ENCODE results near the gene C11orf91. TPM values are rescaled to one million over a fixed set of nuclear protein-coding genes. Genes with fewer than 3 reads are reported as not detected.

Gene C11orf91
- total and polyA plus RNA-seq, 2 of the 4 experiments (the other 2 are of a cell fraction): 0.10 TPM; not detected in 1

DNA sequence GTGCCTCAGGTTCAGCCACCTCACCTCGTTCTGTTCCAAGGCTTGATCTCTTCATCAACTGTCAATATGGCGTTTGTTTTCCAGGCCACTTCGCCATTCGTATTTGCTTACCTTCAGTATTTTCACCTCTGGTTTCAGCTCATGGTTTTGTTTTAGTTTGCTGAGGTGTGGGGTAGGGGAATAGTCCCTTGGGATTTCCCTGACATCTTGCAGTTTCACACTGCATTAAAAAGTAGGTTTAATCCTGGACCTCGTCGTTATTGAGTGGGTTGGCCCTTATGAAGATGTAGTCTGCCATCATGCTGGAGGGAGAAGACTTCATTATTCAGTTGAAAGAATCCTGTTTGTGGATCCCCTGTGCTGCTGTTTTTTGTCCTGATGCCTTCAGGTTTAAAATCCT is 46.0 kb downstream of the C11orf91 start:
- no peaks in the 10 kb centered on the region for H3K9me3 ChIP-seq (ENCODE audit: control insufficient read depth, insufficient read depth, low read length)
- dilution Hi-C loops (cut with HindIII; ENCODE audit: low sequenced_read_pairs, unreplicated experiment) (no loop called here), in situ Hi-C loops (cut with MboI; ENCODE audit: low sequenced_read_pairs) (no loop called here), intact Hi-C loops (cut with micrococcal nuclease) (no loop called here)
- H3K23ac ChIP-seq (ENCODE audit: low read depth, low read length): no peak overlapping the region
- H2AK5ac ChIP-seq (ENCODE audit: low read depth, low read length): no peak overlapping the region
- no peak overlapping the region for H3K18ac ChIP-seq (ENCODE audit: low read depth, low read length)
- TF ChIP-seq MAFK (IDR thresholded peaks at IDR 0.05; ENCODE audit: low read depth, low read length) (no peak), RFX5 (IDR thresholded peaks at IDR 0.05; ENCODE audit: low read depth, low read length) (no peak), FOS (IDR thresholded peaks at IDR 0.05; ENCODE audit: low read depth, low read length) (no peak), RCOR1 (IDR thresholded peaks at IDR 0.05; ENCODE audit: insufficient replicate concordance, low read length) (no peak), POLR2A (IDR thresholded peaks at IDR 0.05; ENCODE audit: low read depth, low read length) (no peak), NFE2L2 (IDR thresholded peaks at IDR 0.05; ENCODE audit: low read depth, low read length) (no peak), CHD1 (IDR thresholded peaks at IDR 0.05; ENCODE audit: low read depth, low read length) (no peak), BHLHE40 (IDR thresholded peaks at IDR 0.05; ENCODE audit: low read depth, low read length) (no peak), CEBPB (IDR thresholded peaks at IDR 0.05; ENCODE audit: low read depth, low read length) (no peak), MAZ (IDR thresholded peaks at IDR 0.05; ENCODE audit: borderline replicate concordance, low read depth, low read length) (no peak), MXI1 (IDR thresholded peaks at IDR 0.05; ENCODE audit: borderline replicate concordance, low read depth, low read length) (no peak), RAD21 (IDR thresholded peaks at IDR 0.05; ENCODE audit: low read length) (no peak), SMC3 (IDR thresholded peaks at IDR 0.05; ENCODE audit: low read depth, low read length) (no peak)
- TF ChIP-seq, protein P1, sequence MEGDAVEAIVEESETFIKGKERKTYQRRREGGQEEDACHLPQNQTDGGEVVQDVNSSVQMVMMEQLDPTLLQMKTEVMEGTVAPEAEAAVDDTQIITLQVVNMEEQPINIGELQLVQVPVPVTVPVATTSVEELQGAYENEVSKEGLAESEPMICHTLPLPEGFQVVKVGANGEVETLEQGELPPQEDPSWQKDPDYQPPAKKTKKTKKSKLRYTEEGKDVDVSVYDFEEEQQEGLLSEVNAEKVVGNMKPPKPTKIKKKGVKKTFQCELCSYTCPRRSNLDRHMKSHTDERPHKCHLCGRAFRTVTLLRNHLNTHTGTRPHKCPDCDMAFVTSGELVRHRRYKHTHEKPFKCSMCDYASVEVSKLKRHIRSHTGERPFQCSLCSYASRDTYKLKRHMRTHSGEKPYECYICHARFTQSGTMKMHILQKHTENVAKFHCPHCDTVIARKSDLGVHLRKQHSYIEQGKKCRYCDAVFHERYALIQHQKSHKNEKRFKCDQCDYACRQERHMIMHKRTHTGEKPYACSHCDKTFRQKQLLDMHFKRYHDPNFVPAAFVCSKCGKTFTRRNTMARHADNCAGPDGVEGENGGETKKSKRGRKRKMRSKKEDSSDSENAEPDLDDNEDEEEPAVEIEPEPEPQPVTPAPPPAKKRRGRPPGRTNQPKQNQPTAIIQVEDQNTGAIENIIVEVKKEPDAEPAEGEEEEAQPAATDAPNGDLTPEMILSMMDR (conservative IDR thresholded peaks at IDR 0.05; ENCODE audit: low read depth, low read length): no peak
- TF ChIP-seq, protein P2, sequence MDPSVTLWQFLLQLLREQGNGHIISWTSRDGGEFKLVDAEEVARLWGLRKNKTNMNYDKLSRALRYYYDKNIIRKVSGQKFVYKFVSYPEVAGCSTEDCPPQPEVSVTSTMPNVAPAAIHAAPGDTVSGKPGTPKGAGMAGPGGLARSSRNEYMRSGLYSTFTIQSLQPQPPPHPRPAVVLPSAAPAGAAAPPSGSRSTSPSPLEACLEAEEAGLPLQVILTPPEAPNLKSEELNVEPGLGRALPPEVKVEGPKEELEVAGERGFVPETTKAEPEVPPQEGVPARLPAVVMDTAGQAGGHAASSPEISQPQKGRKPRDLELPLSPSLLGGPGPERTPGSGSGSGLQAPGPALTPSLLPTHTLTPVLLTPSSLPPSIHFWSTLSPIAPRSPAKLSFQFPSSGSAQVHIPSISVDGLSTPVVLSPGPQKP (IDR thresholded peaks at IDR 0.05; ENCODE audit: borderline replicate concordance, low read depth, low read length): no peak
- TF ChIP-seq, protein P3, sequence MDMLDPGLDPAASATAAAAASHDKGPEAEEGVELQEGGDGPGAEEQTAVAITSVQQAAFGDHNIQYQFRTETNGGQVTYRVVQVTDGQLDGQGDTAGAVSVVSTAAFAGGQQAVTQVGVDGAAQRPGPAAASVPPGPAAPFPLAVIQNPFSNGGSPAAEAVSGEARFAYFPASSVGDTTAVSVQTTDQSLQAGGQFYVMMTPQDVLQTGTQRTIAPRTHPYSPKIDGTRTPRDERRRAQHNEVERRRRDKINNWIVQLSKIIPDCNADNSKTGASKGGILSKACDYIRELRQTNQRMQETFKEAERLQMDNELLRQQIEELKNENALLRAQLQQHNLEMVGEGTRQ (IDR thresholded peaks at IDR 0.05; ENCODE audit: low read depth, low read length): no peak
- no peak overlapping the region for H2BK5ac ChIP-seq (ENCODE audit: low read depth, low read length, poor library complexity, severe bottlenecking)
- H2BK15ac ChIP-seq (ENCODE audit: low read depth, low read length): no peak overlapping the region
- H3K4me3 ChIP-seq (ENCODE audit: insufficient read depth, low read depth, low read length): no peak overlapping the region
- no peak overlapping the region for H3K27ac ChIP-seq (ENCODE audit: insufficient read depth, low read length)
- no peak overlapping the region for H3K14ac ChIP-seq (replicated peaks; ENCODE audit: low read depth, low read length)
- no TSS peak for BruUV-seq (replicated peaks)
- no peak for ATAC-seq (ENCODE audit: low read depth)
- no peak for DNase-seq
- ChIA-PET CTCF (no interaction called here), POLR2A (ENCODE audit: unreplicated experiment) (no interaction called here)
- no peaks in the 10 kb centered on the region for H3K36me3 ChIP-seq (ENCODE audit: control insufficient read depth, insufficient read depth, low read length)
- H2AK9ac ChIP-seq (replicated peaks; ENCODE audit: low read depth, low read length, poor library complexity): no peak overlapping the region
- H4K5ac ChIP-seq (ENCODE audit: low read depth, low read length): no peak overlapping the region
- H3K56ac ChIP-seq (ENCODE audit: extremely low read depth, insufficient read depth, low read length): no peak overlapping the region
- no peaks in the 10 kb centered on the region for H4K20me1 ChIP-seq (ENCODE audit: insufficient read depth, low read length)
- no peak overlapping the region for H2BK20ac ChIP-seq (ENCODE audit: low read depth, low read length)
- peaks cover 2% of the 10 kb centered on the region; the same call in 1 of the 2 replicates for H3K9me1 ChIP-seq (ENCODE audit: insufficient read depth, low read length)
- H3K27me3 ChIP-seq (ENCODE audit: control insufficient read depth, insufficient read depth, low read length): no peaks in the 10 kb centered on the region
- no peak overlapping the region for H3K4me2 ChIP-seq (ENCODE audit: low read depth, low read length)
- H3K9ac ChIP-seq (ENCODE audit: low read depth, low read length): no peak overlapping the region
- H2BK120ac ChIP-seq (ENCODE audit: low read depth, low read length): no peak overlapping the region
- H4K91ac ChIP-seq (ENCODE audit: insufficient read depth, low read depth, low read length): no peak overlapping the region
- H3K79me1 ChIP-seq (ENCODE audit: low read depth in 1 of 2, low read length in 2 of 2): no peaks in the 10 kb centered on the region
- no peak overlapping the region for H3K4ac ChIP-seq (ENCODE audit: low read depth, low read length)
- WGBS, 2 experiments (ENCODE audit: extremely low coverage in 2 of 2, insufficient read length in 1 of 2): 90% methylated on average over 2 of the region's 6 CpGs; no CpG with 5 or more reads in 1 of the 2 experiments
- no peak overlapping the region for H4K8ac ChIP-seq (ENCODE audit: low read depth in 2 of 2, low read length in 2 of 2)
- peaks cover 3% of the 10 kb centered on the region for H3K4me1 ChIP-seq (ENCODE audit: control insufficient read depth, insufficient read depth, low read length)
- H2AFZ ChIP-seq (replicated peaks; ENCODE audit: low read length, poor library complexity): no peak overlapping the region

Measured in IMR-90 (cell line).